Body of pancreas (tissue), 4 donors: ENCODE measurements around the gene PIKFYVE. TPM values are rescaled to one million over a fixed set of nuclear protein-coding genes. Genes with fewer than 3 reads are reported as not detected.

Experiments
- ATAC-seq: fragments of 150-250 bp; one replicate; pipeline ENCODE4 v1.9.1; 2016
- DNase-seq, 4 donors: peaks; one replicate each; pipeline ENCODE4 v3.0.0-alpha.2; 2019
- H3K27ac ChIP-seq, 4 donors: fragments of 200-600 bp; sonication (generic); 1 replicate in 3 of 4; 2 replicates in 1 of 4; pipeline versions ENCODE4 v1.5.1 to v1.6.1; 2016 to 2019; ENCODE audit warnings: mild to moderate bottlenecking in 1 of 4, mixed read lengths in 1 of 4, moderate library complexity in 1 of 4
- H3K27me3 ChIP-seq, 2 donors: fragments of 200-600 bp; sonication (generic); one replicate each; pipeline ENCODE4 v1.6.0; 2016; ENCODE audit warnings: mild to moderate bottlenecking in 1 of 2
- H3K36me3 ChIP-seq, 2 donors: fragments of 200-600 bp; sonication (generic); replicated peaks in 1 of 2; 2 replicates each; pipeline ENCODE4 v1.5.1; 2016; ENCODE audit warnings: low read depth in 2 of 2; ENCODE audit not compliant: insufficient read depth in 1 of 2
- H3K4me1 ChIP-seq: fragments of 200-600 bp; sonication (generic); one replicate; pipeline ENCODE4 v1.6.0; 2016
- H3K4me3 ChIP-seq, 2 donors: fragments of 200-600 bp; sonication (generic); 1 replicate in 1 of 2; 2 replicates in 1 of 2; pipeline ENCODE4 v1.5.1; 2016 to 2019
- H3K9me3 ChIP-seq, 3 donors: fragments of 200-600 bp; sonication (generic); 1 replicate in 2 of 3; 2 replicates in 1 of 3; pipeline ENCODE4 v1.5.1; 2016
- CTCF ChIP-seq, 7 experiments: fragments of 450-650 bp in 4 of 7; fragments of 200-600 bp in 3 of 7; sonication (generic) in 3 of 7; IDR thresholded peaks; one replicate each; pipeline ENCODE4 v1.5.1; 2016 to 2019; ENCODE audit warnings: antibody characterized with exemption in 7 of 7
- POLR2A ChIP-seq, 3 donors: fragments of 450-650 bp; IDR thresholded peaks; one replicate each; pipeline ENCODE4 v1.6.1; 2016; ENCODE audit warnings: antibody characterized with exemption in 3 of 3, mild to moderate bottlenecking in 2 of 3
- WGBS, 2 donors: methylation state at CpG; one replicate each; pipeline ENCODE4 v1.1.5; 2017; 5-methylcytosine and 5-hydroxymethylcytosine counted together
- intact Hi-C: fragments of 100-400 bp; cut with DNase I; formaldehyde crosslinking; loops from one replicate; pipeline ENCODE4 v1.15.1; 2023
- total RNA-seq, 2 donors: library from RNA; depleted of rRNA; stranded (reverse); fragments of >200 nt; gene quantifications; one replicate each; pipeline ENCODE4 v1.1.0, GENCODE V29; 2016

Gene PIKFYVE
- total RNA-seq, 2 donors from 2014 or later = 23.9 to 27.7 TPM

- H3K9me3 ChIP-seq = no peaks in the 10 kb centered on the region
- H3K4me3 ChIP-seq = peak within 1 kb of the TSS; percentile 31 to 33
- ATAC-seq = peak; percentile 75
- no peak for TF ChIP-seq POLR2A (IDR thresholded peaks at IDR 0.05)
- peak in 1 of 7 experiments; percentile 30 for TF ChIP-seq CTCF (IDR thresholded peaks at IDR 0.05)
- no peaks in the 10 kb centered on the region for H3K36me3 ChIP-seq
- H3K27me3 ChIP-seq = no peaks in the 10 kb centered on the region
- peaks cover 15% of the 10 kb centered on the region for H3K4me1 ChIP-seq
- intact Hi-C loops = no loop called here
- no peak within 1 kb of the TSS for H3K27ac ChIP-seq
- WGBS, 2 donors = 2 to 10% methylated on average over 26 to 72 of the region's 82 CpGs
- peak; percentile 47 to 71 (median 52) for DNase-seq
Measured at GRCh38 chr2:208406474-208407451, 140.7 kb downstream of the PIKFYVE start, which contains the start of gene PTH2R. Gene PTH2R (plus strand): TSS chr2:208406792. CDS start chr2:208407044, 252 bp downstream.

GRCh38 chr2:208407667-208408066 lies 141.6 kb downstream of the PIKFYVE start:
- no peaks in the 10 kb centered on the region for H3K36me3 ChIP-seq
- WGBS, 2 donors = 13 to 15% methylated on average over 9 of the region's 9 CpGs
- DNase-seq (peak; percentile 30 to 34 (median 32)), ATAC-seq (peak; percentile 81)
- H3K27me3 ChIP-seq = no peaks in the 10 kb centered on the region
- intact Hi-C loops = no loop called here
- H3K27ac ChIP-seq = no peak overlapping the region
- peak in 5 of 7 experiments; percentile 39 to 69 (median 63) for TF ChIP-seq CTCF (IDR thresholded peaks at IDR 0.05)
- no peak for TF ChIP-seq POLR2A (IDR thresholded peaks at IDR 0.05)
- H3K4me1 ChIP-seq = peaks cover 15% of the 10 kb centered on the region
- H3K4me3 ChIP-seq = no peak overlapping the region
- H3K9me3 ChIP-seq = no peaks in the 10 kb centered on the region

Other genes starting within 250 kb of the PIKFYVE start
- 10 to 100 TPM; 14.0 to 15.2 TPM for gene PLEKHM3, start 240.7 kb upstream of the PIKFYVE start, total RNA-seq
- not detected for gene CRYGD, start 141.7 kb upstream of the PIKFYVE start, total RNA-seq
- not detected for gene CRYGC, start 136.4 kb upstream of the PIKFYVE start, total RNA-seq
- not detected for gene CRYGB, start 120.1 kb upstream of the PIKFYVE start, total RNA-seq
- not detected for gene CRYGA, start 102.7 kb upstream of the PIKFYVE start, total RNA-seq
- not detected for gene C2orf80, start 76.2 kb upstream of the PIKFYVE start, total RNA-seq
- 10 to 100 TPM; 28.7 to 50.6 TPM for gene IDH1, start 11.2 kb upstream of the PIKFYVE start, total RNA-seq
- under 1 TPM in 1 of 2 donors, not detected in 1; 0.78 TPM for gene PTH2R, start 140.5 kb downstream of the PIKFYVE start, total RNA-seq